ENCODE results near the gene FBN1. TPM values are rescaled to one million over a fixed set of nuclear protein-coding genes. Genes with fewer than 3 reads are reported as not detected.

Gene FBN1
- total and polyA plus RNA-seq, 10 of the 15 experiments (the other 5 are each of a cell fraction or from before 2014, with no cell fraction given) = 2.2 to 15.3 (median 7.0) TPM

- ChIA-PET RAD21 (ENCODE audit: unreplicated experiment) (no interaction called here), POLR2A (no interaction called here), CTCF (interaction anchor here (1.1 to 1.4 kb wide), 2 partner anchors 23 to 26 kb away, joined by 3 to 7 read pairs; no protein-coding TSS in a partner anchor), SMC1A (ENCODE audit: uncharacterized antibody, unreplicated experiment) (interaction anchor here (1.2 kb wide), 2 partner anchors 10 to 18 kb away, joined by 3 to 5 read pairs; no protein-coding TSS in a partner anchor)
- Histone ChIP-seq H3K9ac (ENCODE audit: control insufficient read depth, insufficient read depth, low read length) (no peak overlapping the region), H3K36me3 (ENCODE audit: control insufficient read depth in 2 of 2, insufficient read depth in 2 of 2, low read length in 1 of 2) (no peaks in the 10 kb centered on the region), H3K27me3 (replicated peaks in 1 of 2; ENCODE audit: control insufficient read depth in 2 of 2, insufficient read depth in 2 of 2, low read length in 1 of 2) (no peaks in the 10 kb centered on the region), H3K4me2 (ENCODE audit: control insufficient read depth, insufficient read depth) (no peak overlapping the region), H3K9me3 (replicated peaks; ENCODE audit: control insufficient read depth, insufficient read depth, low read length) (peaks cover 4% of the 10 kb centered on the region; the same call in 2 of the 3 replicates), H3K79me2 (ENCODE audit: control insufficient read depth, insufficient read depth, low read length) (no peaks in the 10 kb centered on the region), H4K20me1 (ENCODE audit: control insufficient read depth, insufficient read depth) (no peaks in the 10 kb centered on the region), H2AFZ (ENCODE audit: control insufficient read depth, low read depth, low read length) (no peak overlapping the region), H3K4me1 (ENCODE audit: control insufficient read depth, insufficient read depth, low read length) (no peaks in the 10 kb centered on the region), H3K27ac (ENCODE audit: control insufficient read depth, insufficient read depth) (no peak overlapping the region), H3K4me3 (no peak overlapping the region)
- no peak for ATAC-seq
- intact Hi-C loops (cut with micrococcal nuclease; ENCODE audit: unreplicated experiment) = no loop called here
- in situ Hi-C loops (cut with MboI) = no loop called here
- DNase-seq (ENCODE audit: low read depth, low spot score) = no peak
- no TSS peak for BruUV-seq (replicated peaks)
- TF ChIP-seq NFYA (IDR thresholded peaks at IDR 0.05; ENCODE audit: borderline replicate concordance, low read depth, low read length) (no peak), CBX3 (IDR thresholded peaks at IDR 0.05; ENCODE audit: borderline replicate concordance, low read depth) (no peak), NR2F1 (conservative IDR thresholded peaks at IDR 0.05) (no peak), ZNF622 (IDR thresholded peaks at IDR 0.05) (no peak), FOXM1 (IDR thresholded peaks at IDR 0.05; ENCODE audit: low read depth, low read length) (no peak), SRF (IDR thresholded peaks at IDR 0.05; ENCODE audit: low read depth in 2 of 2, low read length in 2 of 2) (no peak), SREBF2 (IDR thresholded peaks at IDR 0.05; ENCODE audit: low read length) (no peak), ZNF384 (IDR thresholded peaks at IDR 0.05; ENCODE audit: borderline replicate concordance, low read depth, low read length) (no peak), HDAC6 (IDR thresholded peaks at IDR 0.05; ENCODE audit: unreplicated experiment) (no peak)
- TF ChIP-seq, protein P1, sequence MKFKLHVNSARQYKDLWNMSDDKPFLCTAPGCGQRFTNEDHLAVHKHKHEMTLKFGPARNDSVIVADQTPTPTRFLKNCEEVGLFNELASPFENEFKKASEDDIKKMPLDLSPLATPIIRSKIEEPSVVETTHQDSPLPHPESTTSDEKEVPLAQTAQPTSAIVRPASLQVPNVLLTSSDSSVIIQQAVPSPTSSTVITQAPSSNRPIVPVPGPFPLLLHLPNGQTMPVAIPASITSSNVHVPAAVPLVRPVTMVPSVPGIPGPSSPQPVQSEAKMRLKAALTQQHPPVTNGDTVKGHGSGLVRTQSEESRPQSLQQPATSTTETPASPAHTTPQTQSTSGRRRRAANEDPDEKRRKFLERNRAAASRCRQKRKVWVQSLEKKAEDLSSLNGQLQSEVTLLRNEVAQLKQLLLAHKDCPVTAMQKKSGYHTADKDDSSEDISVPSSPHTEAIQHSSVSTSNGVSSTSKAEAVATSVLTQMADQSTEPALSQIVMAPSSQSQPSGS (IDR thresholded peaks at IDR 0.05; ENCODE audit: low read length) = no peak
- TF ChIP-seq, protein P2, sequence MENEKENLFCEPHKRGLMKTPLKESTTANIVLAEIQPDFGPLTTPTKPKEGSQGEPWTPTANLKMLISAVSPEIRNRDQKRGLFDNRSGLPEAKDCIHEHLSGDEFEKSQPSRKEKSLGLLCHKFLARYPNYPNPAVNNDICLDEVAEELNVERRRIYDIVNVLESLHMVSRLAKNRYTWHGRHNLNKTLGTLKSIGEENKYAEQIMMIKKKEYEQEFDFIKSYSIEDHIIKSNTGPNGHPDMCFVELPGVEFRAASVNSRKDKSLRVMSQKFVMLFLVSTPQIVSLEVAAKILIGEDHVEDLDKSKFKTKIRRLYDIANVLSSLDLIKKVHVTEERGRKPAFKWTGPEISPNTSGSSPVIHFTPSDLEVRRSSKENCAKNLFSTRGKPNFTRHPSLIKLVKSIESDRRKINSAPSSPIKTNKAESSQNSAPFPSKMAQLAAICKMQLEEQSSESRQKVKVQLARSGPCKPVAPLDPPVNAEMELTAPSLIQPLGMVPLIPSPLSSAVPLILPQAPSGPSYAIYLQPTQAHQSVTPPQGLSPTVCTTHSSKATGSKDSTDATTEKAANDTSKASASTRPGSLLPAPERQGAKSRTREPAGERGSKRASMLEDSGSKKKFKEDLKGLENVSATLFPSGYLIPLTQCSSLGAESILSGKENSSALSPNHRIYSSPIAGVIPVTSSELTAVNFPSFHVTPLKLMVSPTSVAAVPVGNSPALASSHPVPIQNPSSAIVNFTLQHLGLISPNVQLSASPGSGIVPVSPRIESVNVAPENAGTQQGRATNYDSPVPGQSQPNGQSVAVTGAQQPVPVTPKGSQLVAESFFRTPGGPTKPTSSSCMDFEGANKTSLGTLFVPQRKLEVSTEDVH (IDR thresholded peaks at IDR 0.05; ENCODE audit: low read depth, partially characterized antibody) = no peak
- FAIRE-seq = no peak
- 49% methylated on average over 4 of the region's 4 CpGs for WGBS (ENCODE audit: insufficient coverage, insufficient replicate concordance, low lambda C conversion rate, missing lambda C conversion rate)
These were observed 263.6 kb downstream of the FBN1 start for GRCh38 chr15:48381861-48382260.
